Right lobe of liver (tissue), 6 donors: ENCODE data around the gene LRRK2. TPM values are rescaled to one million over a fixed set of nuclear protein-coding genes. Genes with fewer than 3 reads are reported as not detected.

ENCODE experiments used
- ATAC-seq, 4 donors: fragments of 200-7000 bp; cut with Tn5 transposase; one replicate each; pipeline ENCODE4 v1.9.1; 2020; ENCODE audit warnings: mild to moderate bottlenecking in 4 of 4, moderate library complexity in 4 of 4
- DNase-seq, 3 donors: peaks; one replicate each; pipeline ENCODE4 v3.0.0-alpha.2; 2020
- H3K27ac ChIP-seq, 3 donors: fragments of 200-600 bp; one replicate each; pipeline ENCODE4 v1.8.0; 2022
- H3K27me3 ChIP-seq, 2 donors: fragments of 200-600 bp; one replicate each; pipeline ENCODE4 v1.8.0; 2022
- H3K36me3 ChIP-seq, 4 donors: fragments of 200-600 bp; sonication (generic) in 1 of 4; one replicate each; pipeline versions ENCODE4 v1.5.1 to v1.8.0; 2017 to 2022; ENCODE audit warnings: control low read depth in 1 of 4
- H3K4me1 ChIP-seq, 4 donors: fragments of 200-600 bp; sonication (generic) in 1 of 4; one replicate each; pipeline versions ENCODE4 v1.5.1 to v1.8.0; 2017 to 2022; ENCODE audit warnings: control low read depth in 1 of 4
- H3K4me3 ChIP-seq, 3 donors: fragments of 200-600 bp; one replicate each; pipeline ENCODE4 v1.8.0; 2022
- H3K9me3 ChIP-seq, 4 donors: fragments of 200-600 bp; sonication (generic) in 1 of 4; one replicate each; pipeline versions ENCODE4 v1.5.1 to v1.8.0; 2017 to 2022; ENCODE audit warnings: control low read depth in 1 of 4
- POLR2A ChIP-seq: fragments of 450-650 bp; IDR thresholded peaks from one replicate; pipeline ENCODE4 v1.6.1; 2017; ENCODE audit warnings: antibody characterized with exemption, mild to moderate bottlenecking
- WGBS: methylation state at CpG from one replicate; pipeline ENCODE4 v1.1.6; 2018; ENCODE audit warnings: low coverage, low lambda C conversion rate; ENCODE audit not compliant: insufficient coverage; ENCODE audit errors: missing lambda C conversion rate; 5-methylcytosine and 5-hydroxymethylcytosine counted together
- intact Hi-C, 2 donors: fragments of 100-400 bp; cut with DNase I; formaldehyde crosslinking; loops; one replicate each; pipeline versions ENCODE4 v1.11.2 to v1.14.1; 2022
- total RNA-seq, 6 experiments: library from RNA; depleted of rRNA in 2 of 6; stranded (reverse); fragments of >200 nt in 2 of 6; fragmentation: NEBNext Ultra II Directional in 3 of 6; extraction: Animal tissue kit (Norgen Biotek cat#: 25700) in 3 of 6; gene quantifications; one replicate each; pipeline versions ENCODE4 v1.1.0 to v1.2.4, GENCODE V29; 2016 to 2023
- TF ChIP-seq, protein P1 (sequence below), 4 donors: fragments of 200-600 bp in 3 of 4; fragments of 450-650 bp in 1 of 4; IDR thresholded peaks; one replicate each; pipeline versions ENCODE4 v1.5.1 to v1.8.0; 2016 to 2022; ENCODE audit warnings: antibody characterized with exemption in 4 of 4, mild to moderate bottlenecking in 2 of 4
- donor health status: DM: no; HTN: yes; CAD: no.
- donor health status: DM: no; HTN: no; CAD: no.
- donor health status: DM: no; HTN: no; CAD: no.
- donor health status: DM: no; HTN: yes; CAD: no.
- donor health status: DM: no; HTN: yes; CAD: no.

Gene LRRK2
- total RNA-seq, 6 experiments from 2014 or later = 4.1 to 19.1 (median 6.1) TPM

- DNase-seq (no peak), ATAC-seq (no peak)
- no peak overlapping the region for H3K27ac ChIP-seq
- intact Hi-C loops = loop anchor here (10.0 kb wide), 1 partner anchor 159 kb away; no protein-coding TSS in a partner anchor
- 83% methylated on average over 10 of the region's 10 CpGs for WGBS
- H3K4me1 ChIP-seq = no peaks in the 10 kb centered on the region
- H3K27me3 ChIP-seq = no peaks in the 10 kb centered on the region
- H3K4me3 ChIP-seq = no peak overlapping the region
- no peaks in the 10 kb centered on the region for H3K9me3 ChIP-seq
- no peak for TF ChIP-seq POLR2A
- TF ChIP-seq, protein P1, sequence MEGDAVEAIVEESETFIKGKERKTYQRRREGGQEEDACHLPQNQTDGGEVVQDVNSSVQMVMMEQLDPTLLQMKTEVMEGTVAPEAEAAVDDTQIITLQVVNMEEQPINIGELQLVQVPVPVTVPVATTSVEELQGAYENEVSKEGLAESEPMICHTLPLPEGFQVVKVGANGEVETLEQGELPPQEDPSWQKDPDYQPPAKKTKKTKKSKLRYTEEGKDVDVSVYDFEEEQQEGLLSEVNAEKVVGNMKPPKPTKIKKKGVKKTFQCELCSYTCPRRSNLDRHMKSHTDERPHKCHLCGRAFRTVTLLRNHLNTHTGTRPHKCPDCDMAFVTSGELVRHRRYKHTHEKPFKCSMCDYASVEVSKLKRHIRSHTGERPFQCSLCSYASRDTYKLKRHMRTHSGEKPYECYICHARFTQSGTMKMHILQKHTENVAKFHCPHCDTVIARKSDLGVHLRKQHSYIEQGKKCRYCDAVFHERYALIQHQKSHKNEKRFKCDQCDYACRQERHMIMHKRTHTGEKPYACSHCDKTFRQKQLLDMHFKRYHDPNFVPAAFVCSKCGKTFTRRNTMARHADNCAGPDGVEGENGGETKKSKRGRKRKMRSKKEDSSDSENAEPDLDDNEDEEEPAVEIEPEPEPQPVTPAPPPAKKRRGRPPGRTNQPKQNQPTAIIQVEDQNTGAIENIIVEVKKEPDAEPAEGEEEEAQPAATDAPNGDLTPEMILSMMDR (IDR thresholded peaks at IDR 0.05) = no peak
- H3K36me3 ChIP-seq = peaks cover 0 to 14% (median 0%) of the 10 kb centered on the region in 4 donors
Observed at GRCh38 chr12:40313928-40314327, 89.1 kb downstream of the LRRK2 start.

GRCh38 chr12:40314927-40315326, 90.1 kb downstream of the LRRK2 start:
- no peak for ATAC-seq
- TF ChIP-seq, protein P1 (IDR thresholded peaks at IDR 0.05) = no peak
- no peak for TF ChIP-seq POLR2A
- Histone ChIP-seq H3K9me3 (no peaks in the 10 kb centered on the region), H3K36me3 (peaks cover 0 to 14% (median 0%) of the 10 kb centered on the region in 4 donors), H3K27ac (no peak overlapping the region), H3K4me1 (no peaks in the 10 kb centered on the region), H3K4me3 (no peak overlapping the region), H3K27me3 (no peaks in the 10 kb centered on the region)
- no peak for DNase-seq
- intact Hi-C loops = loop anchor here (10.0 kb wide), 1 partner anchor 160 kb away; no protein-coding TSS in a partner anchor

- intact Hi-C loops = loop anchor here (10.0 kb wide), 1 partner anchor 161 kb away; no protein-coding TSS in a partner anchor
- no peak for DNase-seq
- Histone ChIP-seq H3K4me3 (no peak overlapping the region), H3K36me3 (peaks cover 0 to 14% (median 0%) of the 10 kb centered on the region in 4 donors), H3K27ac (no peak overlapping the region), H3K9me3 (no peaks in the 10 kb centered on the region), H3K4me1 (no peaks in the 10 kb centered on the region), H3K27me3 (no peaks in the 10 kb centered on the region)
- TF ChIP-seq, protein P1 (IDR thresholded peaks at IDR 0.05) = no peak
- no peak for TF ChIP-seq POLR2A
- WGBS = 100% methylated on average over 1 of the region's 1 CpG
- ATAC-seq = no peak
Observed at GRCh38 chr12:40315375-40315774, 90.6 kb downstream of the LRRK2 start.

DNA sequence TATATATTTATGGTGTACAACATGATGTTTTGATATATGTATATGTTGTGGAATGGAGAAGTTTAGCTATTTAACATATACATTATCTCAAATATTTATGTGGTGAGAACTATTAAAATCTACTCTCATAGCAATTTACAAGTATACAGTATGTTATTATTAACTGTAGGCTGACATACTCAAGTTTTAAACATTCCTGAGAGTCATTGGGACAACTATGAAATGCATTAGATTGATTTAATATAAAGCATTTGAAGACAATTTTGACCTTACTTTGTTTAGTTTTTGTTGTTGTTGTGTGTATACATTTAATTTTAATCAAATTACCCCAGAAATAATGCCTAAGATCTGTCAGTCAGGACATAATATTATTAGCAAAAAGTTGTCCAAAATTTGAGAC, 99.5 kb downstream of the LRRK2 start:
- Histone ChIP-seq H3K9me3 (no peaks in the 10 kb centered on the region), H3K4me3 (no peak overlapping the region), H3K36me3 (peaks cover 0 to 3% (median 0%) of the 10 kb centered on the region in 4 donors), H3K27ac (no peak overlapping the region), H3K27me3 (no peaks in the 10 kb centered on the region), H3K4me1 (no peaks in the 10 kb centered on the region)
- TF ChIP-seq, protein P1 (IDR thresholded peaks at IDR 0.05) = no peak
- TF ChIP-seq POLR2A = no peak
- intact Hi-C loops = no loop called here
- ATAC-seq (no peak), DNase-seq (no peak)
